Lower leg skin (tissue), 3 donors: ENCODE data around the gene CAMK2D.

Experiments used
- POLR2A ChIP-seq, 2 donors: fragments of 450-650 bp; IDR thresholded peaks; one replicate each; pipeline ENCODE4 v1.6.1; 2016 to 2017; ENCODE audit warnings: antibody characterized with exemption in 2 of 2, mild to moderate bottlenecking in 1 of 2, moderate library complexity in 1 of 2
- TF ChIP-seq, protein P1 (sequence below), 3 donors: fragments of 450-650 bp; IDR thresholded peaks; one replicate each; pipeline ENCODE4 v1.5.1; 2016; ENCODE audit warnings: antibody characterized with exemption in 3 of 3, mild to moderate bottlenecking in 3 of 3, moderate library complexity in 2 of 3

GRCh38 chr4:113635739-113636437, 125.7 kb downstream of the CAMK2D start:
- no peak for TF ChIP-seq POLR2A (IDR thresholded peaks at IDR 0.05)
- TF ChIP-seq, protein P1, sequence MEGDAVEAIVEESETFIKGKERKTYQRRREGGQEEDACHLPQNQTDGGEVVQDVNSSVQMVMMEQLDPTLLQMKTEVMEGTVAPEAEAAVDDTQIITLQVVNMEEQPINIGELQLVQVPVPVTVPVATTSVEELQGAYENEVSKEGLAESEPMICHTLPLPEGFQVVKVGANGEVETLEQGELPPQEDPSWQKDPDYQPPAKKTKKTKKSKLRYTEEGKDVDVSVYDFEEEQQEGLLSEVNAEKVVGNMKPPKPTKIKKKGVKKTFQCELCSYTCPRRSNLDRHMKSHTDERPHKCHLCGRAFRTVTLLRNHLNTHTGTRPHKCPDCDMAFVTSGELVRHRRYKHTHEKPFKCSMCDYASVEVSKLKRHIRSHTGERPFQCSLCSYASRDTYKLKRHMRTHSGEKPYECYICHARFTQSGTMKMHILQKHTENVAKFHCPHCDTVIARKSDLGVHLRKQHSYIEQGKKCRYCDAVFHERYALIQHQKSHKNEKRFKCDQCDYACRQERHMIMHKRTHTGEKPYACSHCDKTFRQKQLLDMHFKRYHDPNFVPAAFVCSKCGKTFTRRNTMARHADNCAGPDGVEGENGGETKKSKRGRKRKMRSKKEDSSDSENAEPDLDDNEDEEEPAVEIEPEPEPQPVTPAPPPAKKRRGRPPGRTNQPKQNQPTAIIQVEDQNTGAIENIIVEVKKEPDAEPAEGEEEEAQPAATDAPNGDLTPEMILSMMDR (IDR thresholded peaks at IDR 0.05), result no peak
